HG02610 (cell line): Measurements from ENCODE around the gene KCNMA1.

Experiments used
- ATAC-seq: cut with Tn5 transposase; IDR thresholded peaks from one replicate; pipeline ENCODE4 v1.9.1; 2021; ENCODE audit warnings: mild to moderate bottlenecking, moderate library complexity; ENCODE audit not compliant: unreplicated experiment

Gene KCNMA1

GRCh38 chr10:77233466-77233865 is 404.1 kb downstream of the KCNMA1 start:
- ATAC-seq, result no peak

- no peak for ATAC-seq
Measured at GRCh38 chr10:77231884-77232610, 405.6 kb downstream of the KCNMA1 start.

- no peak for ATAC-seq
Measured at GRCh38 chr10:77231375-77231774, 406.2 kb downstream of the KCNMA1 start.

GRCh38 chr10:77230194-77230593 is 407.4 kb downstream of the KCNMA1 start:
- ATAC-seq, result no peak

- ATAC-seq, result no peak
Measured at GRCh38 chr10:77229704-77230103, 407.9 kb downstream of the KCNMA1 start.

GRCh38 chr10:77228559-77228958 is 409.0 kb downstream of the KCNMA1 start:
- ATAC-seq, result no peak

- ATAC-seq, result no peak
Measured at GRCh38 chr10:77226853-77227565, 410.6 kb downstream of the KCNMA1 start.

- no peak for ATAC-seq
Measured at GRCh38 chr10:77226452-77226851, 411.2 kb downstream of the KCNMA1 start.

- ATAC-seq, result no peak
Measured at GRCh38 chr10:77226020-77226419, 411.6 kb downstream of the KCNMA1 start.

GRCh38 chr10:77223526-77224460 is 413.8 kb downstream of the KCNMA1 start:
- ATAC-seq, result no peak

GRCh38 chr10:77220150-77220549 is 417.5 kb downstream of the KCNMA1 start:
- ATAC-seq, result no peak

GRCh38 chr10:77219046-77219445 is 418.6 kb downstream of the KCNMA1 start:
- no peak for ATAC-seq

GRCh38 chr10:77214799-77215198 is 422.8 kb downstream of the KCNMA1 start:
- no peak for ATAC-seq

GRCh38 chr10:77212632-77213031 is 425.0 kb downstream of the KCNMA1 start:
- ATAC-seq, result no peak

- no peak for ATAC-seq
Measured at GRCh38 chr10:77210645-77211044, 427.0 kb downstream of the KCNMA1 start.

- ATAC-seq, result no peak
Measured at GRCh38 chr10:77208684-77209256, 428.8 kb downstream of the KCNMA1 start.

- no peak for ATAC-seq
Measured at GRCh38 chr10:77207828-77208185, 429.8 kb downstream of the KCNMA1 start.

GRCh38 chr10:77207182-77207827 is 430.3 kb downstream of the KCNMA1 start:
- no peak for ATAC-seq

- ATAC-seq, result no peak
Measured at GRCh38 chr10:77205135-77205534, 432.5 kb downstream of the KCNMA1 start.

GRCh38 chr10:77204171-77204570 is 433.4 kb downstream of the KCNMA1 start:
- ATAC-seq, result no peak

- ATAC-seq, result no peak
Measured at GRCh38 chr10:77202857-77203256, 434.8 kb downstream of the KCNMA1 start.
